PC-3 (cell line): Measurements from ENCODE around the gene AMPD3. TPM values are rescaled to one million over a fixed set of nuclear protein-coding genes. Genes with fewer than 3 reads are reported as not detected.

ENCODE experiments used
- ATAC-seq: fragments of 200-7000 bp; cut with Tn5 transposase; 2 replicates; pipeline ENCODE4 v1.9.1; 2020; ENCODE audit warnings: mild to moderate bottlenecking, moderate library complexity
- BruUV-seq: library from RNA; stranded (reverse); fragments of 400-500 nt; replicated peaks from 2 replicates; lab custom pipeline; 2021; lab: Mats Ljungman, UMichigan
- CTCF ChIA-PET: fragments of 300-600 bp; sonication (Branson Sonifier 250); formaldehyde crosslinking; loops from one replicate; lab custom pipeline; 2022; ENCODE audit warnings: antibody characterized with exemption; lab: Charles Lee
- POLR2A ChIA-PET: fragments of 300-600 bp; sonication (Branson Sonifier 250); formaldehyde crosslinking; loops from one replicate; lab custom pipeline; 2022; ENCODE audit warnings: antibody characterized with exemption; ENCODE audit not compliant: unreplicated experiment; lab: Charles Lee
- DNase-seq: peaks from one replicate; pipeline ENCODE4 v3.0.0-alpha.2; 2015
- H2AFZ ChIP-seq: fragments of 300-600 bp; sonication (generic); 2 replicates; pipeline ENCODE4 v1.6.0; 2016; ENCODE audit warnings: antibody characterized with exemption, low read length
- H3F3A ChIP-seq: fragments of 300-600 bp; sonication (generic); one replicate; pipeline ENCODE4 v1.6.0; 2017; ENCODE audit warnings: antibody characterized with exemption, low read length, control low read depth, mild to moderate bottlenecking; ENCODE audit not compliant: unreplicated experiment
- H3K27ac ChIP-seq: fragments of 300-600 bp; sonication (generic); 2 replicates; pipeline ENCODE4 v1.5.1; 2016; ENCODE audit warnings: mild to moderate bottlenecking, low read length
- H3K27me3 ChIP-seq: fragments of 300-600 bp; sonication (generic); 2 replicates; pipeline ENCODE4 v1.6.1; 2016; ENCODE audit warnings: low read length, mixed read lengths
- H3K36me3 ChIP-seq: fragments of 300-600 bp; sonication (generic); 2 replicates; pipeline ENCODE4 v1.6.1; 2016; ENCODE audit warnings: low read depth, mixed run types, low read length, mixed read lengths
- H3K4me1 ChIP-seq: fragments of 300-600 bp; sonication (generic); 2 replicates; pipeline ENCODE4 v1.5.1; 2016; ENCODE audit warnings: low read length; ENCODE audit not compliant: insufficient read depth
- H3K4me2 ChIP-seq: fragments of 300-600 bp; sonication (generic); 2 replicates; pipeline ENCODE4 v1.6.0; 2016; ENCODE audit warnings: low read length
- H3K4me3 ChIP-seq: fragments of 300-600 bp; sonication (generic); 2 replicates; pipeline ENCODE4 v1.5.1; 2016; ENCODE audit warnings: mild to moderate bottlenecking, low read length, mixed read lengths
- H3K79me2 ChIP-seq: fragments of 300-600 bp; sonication (generic); 2 replicates; pipeline ENCODE4 v1.6.1; 2017; ENCODE audit warnings: low read length, mixed read lengths
- H3K9ac ChIP-seq: fragments of 300-600 bp; sonication (generic); 2 replicates; pipeline ENCODE4 v1.6.0; 2016; ENCODE audit warnings: mild to moderate bottlenecking, low read length
- H3K9me2 ChIP-seq: fragments of 300-600 bp; sonication (generic); replicated peaks from 2 replicates; pipeline ENCODE4 v1.6.1; 2016; ENCODE audit warnings: mixed run types, low read length, mixed read lengths
- H3K9me3 ChIP-seq: fragments of 300-600 bp; sonication (generic); 2 replicates; pipeline ENCODE4 v1.6.1; 2016; ENCODE audit warnings: low read length, mixed read lengths
- H4K20me1 ChIP-seq: fragments of 300-600 bp; sonication (generic); 2 replicates; pipeline ENCODE4 v1.6.1; 2016; ENCODE audit warnings: low read length, mixed read lengths
- EZH2 ChIP-seq: fragments of 300-600 bp; sonication (generic); IDR thresholded peaks from one replicate; pipeline ENCODE4 v1.6.1; 2017; ENCODE audit warnings: antibody characterized with exemption, mild to moderate bottlenecking, low read length; ENCODE audit not compliant: unreplicated experiment
- EZH2phosphoT487 ChIP-seq: fragments of 300-600 bp; sonication (generic); IDR thresholded peaks from 2 replicates; pipeline ENCODE4 v1.6.1; 2018; ENCODE audit warnings: mild to moderate bottlenecking, antibody characterized with exemption, low read length, borderline replicate concordance
- intact Hi-C: fragments of 100-400 bp; cut with micrococcal nuclease; formaldehyde crosslinking; loops from 2 replicates; pipeline ENCODE4 v1.9.0; 2023
- total RNA-seq: library from RNA; depleted of rRNA; stranded (reverse); fragments of >200 nt; gene quantifications from 2 replicates; pipeline ENCODE4 v1.2.3, GENCODE V29; 2014
- TF ChIP-seq, protein P1 (sequence below): fragments of 300-600 bp; sonication (generic); conservative IDR thresholded peaks from 2 replicates; pipeline ENCODE4 v1.5.1; 2017; ENCODE audit warnings: antibody characterized with exemption, low read depth, mild to moderate bottlenecking, low read length

The AMPD3 gene
- total RNA-seq, 1 experiment from 2014 or later: 11.8 TPM

DNA sequence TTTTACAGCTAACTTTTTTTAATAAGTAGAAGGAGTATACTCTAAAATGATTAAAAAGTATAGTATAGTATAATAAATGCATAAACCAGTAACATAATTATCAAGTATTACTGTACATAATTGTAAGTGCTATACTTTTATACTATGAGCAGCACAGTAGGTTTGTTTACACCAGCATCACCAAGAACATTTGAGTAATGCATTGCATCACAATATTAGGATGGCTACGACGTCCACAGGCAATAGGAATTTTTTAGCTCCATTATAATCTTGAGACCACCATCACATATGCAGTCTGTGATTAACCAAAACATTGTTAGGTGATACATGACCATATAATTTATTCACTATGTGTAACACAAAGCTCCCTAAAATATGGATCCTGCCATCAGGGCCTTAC is 65.5 kb downstream of the AMPD3 start:
- Histone ChIP-seq H3K79me2 (no peaks in the 10 kb centered on the region), H3K9me2 (no peaks in the 10 kb centered on the region), H3K9ac (no peak overlapping the region), H3K9me3 (no peaks in the 10 kb centered on the region), H2AFZ (no peak overlapping the region), H3F3A (no peaks in the 10 kb centered on the region), H4K20me1 (no peaks in the 10 kb centered on the region), H3K27ac (no peak overlapping the region), H3K4me3 (no peak overlapping the region), H3K4me1 (no peaks in the 10 kb centered on the region), H3K27me3 (no peaks in the 10 kb centered on the region), H3K36me3 (peaks cover 3% of the 10 kb centered on the region; the same call in 1 of the 2 replicates), H3K4me2 (no peak overlapping the region)
- ATAC-seq: no peak
- ChIA-PET POLR2A (interaction anchor here (0.6 kb wide), 1 partner anchor 1187 kb away, joined by 9 read pairs; no protein-coding TSS in a partner anchor), CTCF (no interaction called here)
- no TSS peak for BruUV-seq
- DNase-seq: no peak
- intact Hi-C loops: no loop called here
- TF ChIP-seq EZH2phosphoT487: no peak
- TF ChIP-seq, protein P1, sequence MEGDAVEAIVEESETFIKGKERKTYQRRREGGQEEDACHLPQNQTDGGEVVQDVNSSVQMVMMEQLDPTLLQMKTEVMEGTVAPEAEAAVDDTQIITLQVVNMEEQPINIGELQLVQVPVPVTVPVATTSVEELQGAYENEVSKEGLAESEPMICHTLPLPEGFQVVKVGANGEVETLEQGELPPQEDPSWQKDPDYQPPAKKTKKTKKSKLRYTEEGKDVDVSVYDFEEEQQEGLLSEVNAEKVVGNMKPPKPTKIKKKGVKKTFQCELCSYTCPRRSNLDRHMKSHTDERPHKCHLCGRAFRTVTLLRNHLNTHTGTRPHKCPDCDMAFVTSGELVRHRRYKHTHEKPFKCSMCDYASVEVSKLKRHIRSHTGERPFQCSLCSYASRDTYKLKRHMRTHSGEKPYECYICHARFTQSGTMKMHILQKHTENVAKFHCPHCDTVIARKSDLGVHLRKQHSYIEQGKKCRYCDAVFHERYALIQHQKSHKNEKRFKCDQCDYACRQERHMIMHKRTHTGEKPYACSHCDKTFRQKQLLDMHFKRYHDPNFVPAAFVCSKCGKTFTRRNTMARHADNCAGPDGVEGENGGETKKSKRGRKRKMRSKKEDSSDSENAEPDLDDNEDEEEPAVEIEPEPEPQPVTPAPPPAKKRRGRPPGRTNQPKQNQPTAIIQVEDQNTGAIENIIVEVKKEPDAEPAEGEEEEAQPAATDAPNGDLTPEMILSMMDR: no peak
- TF ChIP-seq EZH2: no peak

DNA sequence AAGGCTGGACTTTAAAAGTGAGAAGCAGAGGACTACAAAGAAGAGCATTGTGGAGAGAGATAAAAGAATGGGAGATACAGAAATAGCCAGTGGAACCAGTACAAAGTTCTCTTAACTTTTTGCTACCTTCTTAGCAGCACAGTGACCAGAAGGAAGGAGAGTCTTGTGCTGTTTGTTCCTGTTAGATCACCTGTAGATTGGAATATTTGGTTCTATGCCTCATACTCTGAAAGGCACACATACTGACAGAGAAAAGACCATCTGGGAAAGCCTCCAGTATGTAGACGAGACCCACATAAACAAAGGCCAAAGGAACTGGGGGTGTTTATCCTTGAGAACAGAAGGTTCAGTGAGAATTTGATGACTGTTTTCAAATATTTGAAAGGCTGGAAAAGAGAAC is 67.2 kb downstream of the AMPD3 start:
- Histone ChIP-seq H3K79me2 (no peaks in the 10 kb centered on the region), H3K9me2 (no peaks in the 10 kb centered on the region), H3K36me3 (peaks cover 3% of the 10 kb centered on the region; the same call in 1 of the 2 replicates), H3F3A (peaks cover 4% of the 10 kb centered on the region), H3K27me3 (no peaks in the 10 kb centered on the region), H3K9ac (no peak overlapping the region), H2AFZ (no peak overlapping the region), H4K20me1 (no peaks in the 10 kb centered on the region), H3K4me2 (no peak overlapping the region), H3K27ac (no peak overlapping the region), H3K4me1 (peaks cover 13% of the 10 kb centered on the region), H3K9me3 (no peaks in the 10 kb centered on the region), H3K4me3 (no peak overlapping the region)
- BruUV-seq: no TSS peak
- CTCF ChIA-PET: no interaction called here
- intact Hi-C loops: no loop called here
- DNase-seq: no peak
- TF ChIP-seq, protein P1: no peak
- TF ChIP-seq EZH2 (no peak), EZH2phosphoT487 (no peak)
- POLR2A ChIA-PET: no interaction called here
- no peak for ATAC-seq

DNA sequence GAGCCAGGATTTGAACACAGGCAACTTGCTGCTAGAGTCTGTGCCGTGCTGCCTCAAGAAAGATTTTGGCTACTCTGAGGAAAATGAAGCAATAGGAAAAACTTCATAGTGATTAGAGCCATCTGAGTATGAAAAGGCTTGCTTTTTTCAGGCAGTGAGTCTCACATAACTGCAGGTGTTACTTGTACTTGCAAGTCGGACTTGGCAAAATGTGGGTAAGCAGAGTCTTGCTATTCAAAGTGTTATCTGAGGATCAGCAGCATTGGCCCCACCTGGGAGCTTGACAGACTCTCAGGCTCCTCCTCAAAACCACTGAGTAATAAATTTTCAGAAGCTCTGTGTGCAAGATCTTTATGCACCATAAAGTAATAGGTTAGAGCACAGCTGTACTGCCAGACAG is 67.9 kb downstream of the AMPD3 start:
- BruUV-seq: no TSS peak
- ATAC-seq: no peak
- intact Hi-C loops: no loop called here
- Histone ChIP-seq H2AFZ (no peak overlapping the region), H3K4me1 (peaks cover 19% of the 10 kb centered on the region), H3K9me3 (no peaks in the 10 kb centered on the region), H3K79me2 (no peaks in the 10 kb centered on the region), H3K27me3 (no peaks in the 10 kb centered on the region), H3K4me3 (no peak overlapping the region), H3F3A (peaks cover 4% of the 10 kb centered on the region), H4K20me1 (no peaks in the 10 kb centered on the region), H3K27ac (no peak overlapping the region), H3K9me2 (no peaks in the 10 kb centered on the region), H3K36me3 (peaks cover 3% of the 10 kb centered on the region; the same call in 1 of the 2 replicates), H3K4me2 (no peak overlapping the region), H3K9ac (no peak overlapping the region)
- ChIA-PET POLR2A (no interaction called here), CTCF (interaction anchor here (1.1 kb wide), 1 partner anchor 18 kb away, joined by 4 read pairs; the partner anchor contains the start of gene RNF141)
- no peak for DNase-seq
- TF ChIP-seq, protein P1: no peak
- TF ChIP-seq EZH2phosphoT487 (no peak), EZH2 (no peak)
